ENCODE results near the gene NTRK3. TPM values are rescaled to one million over a fixed set of nuclear protein-coding genes. Genes with fewer than 3 reads are reported as not detected.
A peak's percentile ranks its signal among the peaks of the same experiment; 100 is the strongest.

NTRK3 gene
- total RNA-seq, 6 experiments from 2014 or later = 0.02 TPM; not detected in 5

- H3K27me3 Mint-ChIP-seq (ENCODE audit: insufficient read depth) = peaks cover 4% of the 10 kb centered on the region
- no peaks in the 10 kb centered on the region; the same call in 1 of the 2 replicates for H3K9me3 Mint-ChIP-seq
- H3K27ac Mint-ChIP-seq = no peak overlapping the region
- H3K4me1 Mint-ChIP-seq (ENCODE audit: low read depth) = peaks cover 12% of the 10 kb centered on the region
- no peak overlapping the region for H3K4me3 Mint-ChIP-seq
- no peaks in the 10 kb centered on the region for H3K36me3 Mint-ChIP-seq (ENCODE audit: low read depth)
- TF ChIP-seq CTCF (IDR thresholded peaks at IDR 0.05) = peak; percentile 80
- peak; percentile 15 for DNase-seq
Measured at GRCh38 chr15:88243895-88244787, 12.4 kb downstream of the NTRK3 start.

- Mint-ChIP-seq H3K27ac (no peak overlapping the region), H3K9me3 (no peaks in the 10 kb centered on the region; the same call in 1 of the 2 replicates), H3K4me1 (ENCODE audit: low read depth) (peaks cover 21% of the 10 kb centered on the region), H3K36me3 (ENCODE audit: low read depth) (no peaks in the 10 kb centered on the region), H3K27me3 (ENCODE audit: insufficient read depth) (peaks cover 7% of the 10 kb centered on the region), H3K4me3 (no peak overlapping the region)
- no peak for DNase-seq
- no peak for TF ChIP-seq CTCF (IDR thresholded peaks at IDR 0.05)
Measured at GRCh38 chr15:88242586-88243555, 13.7 kb downstream of the NTRK3 start.

GRCh38 chr15:88241461-88241860 is 15.1 kb downstream of the NTRK3 start:
- no peak for TF ChIP-seq CTCF (IDR thresholded peaks at IDR 0.05)
- H3K27me3 Mint-ChIP-seq (ENCODE audit: insufficient read depth) = peaks cover 4% of the 10 kb centered on the region

GRCh38 chr15:88241060-88241459 is 15.5 kb downstream of the NTRK3 start:
- H3K27ac Mint-ChIP-seq = no peak overlapping the region
- no peaks in the 10 kb centered on the region for H3K36me3 Mint-ChIP-seq (ENCODE audit: low read depth)
- no peaks in the 10 kb centered on the region; the same call in 1 of the 2 replicates for H3K9me3 Mint-ChIP-seq
- H3K4me1 Mint-ChIP-seq (ENCODE audit: low read depth) = peaks cover 13% of the 10 kb centered on the region
- no peak for DNase-seq
- no peak overlapping the region for H3K4me3 Mint-ChIP-seq
- no peak for TF ChIP-seq CTCF (IDR thresholded peaks at IDR 0.05)
- peaks cover 3% of the 10 kb centered on the region; the same call in 1 of the 2 replicates for H3K27me3 Mint-ChIP-seq (ENCODE audit: insufficient read depth)

More at GRCh38 chr15:88241461-88241860, 15.1 kb downstream of the NTRK3 start:
- Mint-ChIP-seq H3K27ac (no peak overlapping the region), H3K4me1 (ENCODE audit: low read depth) (peaks cover 14% of the 10 kb centered on the region), H3K4me3 (no peak overlapping the region), H3K9me3 (no peaks in the 10 kb centered on the region; the same call in 1 of the 2 replicates), H3K36me3 (ENCODE audit: low read depth) (no peaks in the 10 kb centered on the region)
- no peak for DNase-seq

GRCh38 chr15:88239594-88239993 is 16.9 kb downstream of the NTRK3 start:
- Mint-ChIP-seq H3K27me3 (ENCODE audit: insufficient read depth) (peaks cover 3% of the 10 kb centered on the region; the same call in 1 of the 2 replicates), H3K4me3 (no peak overlapping the region), H3K9me3 (no peaks in the 10 kb centered on the region; the same call in 1 of the 2 replicates), H3K27ac (no peak overlapping the region), H3K4me1 (ENCODE audit: low read depth) (peaks cover 13% of the 10 kb centered on the region), H3K36me3 (ENCODE audit: low read depth) (no peaks in the 10 kb centered on the region)
- DNase-seq = no peak
- TF ChIP-seq CTCF (IDR thresholded peaks at IDR 0.05) = no peak

Measured in HFFc6 (cell line).